NCI-H446 (cell line): ENCODE data around the gene KIF2C.
"Not testable (repeated sequence)": the region's sequence is repeated elsewhere in the genome, so short reads cannot be mapped to it uniquely, and the experiment has no call there.

Experiments
- DNase-seq, 2 experiments: peaks; one replicate each; lab custom pipeline; 2025; lab: John Stamatoyannopoulos, UW

Gene KIF2C

DNA sequence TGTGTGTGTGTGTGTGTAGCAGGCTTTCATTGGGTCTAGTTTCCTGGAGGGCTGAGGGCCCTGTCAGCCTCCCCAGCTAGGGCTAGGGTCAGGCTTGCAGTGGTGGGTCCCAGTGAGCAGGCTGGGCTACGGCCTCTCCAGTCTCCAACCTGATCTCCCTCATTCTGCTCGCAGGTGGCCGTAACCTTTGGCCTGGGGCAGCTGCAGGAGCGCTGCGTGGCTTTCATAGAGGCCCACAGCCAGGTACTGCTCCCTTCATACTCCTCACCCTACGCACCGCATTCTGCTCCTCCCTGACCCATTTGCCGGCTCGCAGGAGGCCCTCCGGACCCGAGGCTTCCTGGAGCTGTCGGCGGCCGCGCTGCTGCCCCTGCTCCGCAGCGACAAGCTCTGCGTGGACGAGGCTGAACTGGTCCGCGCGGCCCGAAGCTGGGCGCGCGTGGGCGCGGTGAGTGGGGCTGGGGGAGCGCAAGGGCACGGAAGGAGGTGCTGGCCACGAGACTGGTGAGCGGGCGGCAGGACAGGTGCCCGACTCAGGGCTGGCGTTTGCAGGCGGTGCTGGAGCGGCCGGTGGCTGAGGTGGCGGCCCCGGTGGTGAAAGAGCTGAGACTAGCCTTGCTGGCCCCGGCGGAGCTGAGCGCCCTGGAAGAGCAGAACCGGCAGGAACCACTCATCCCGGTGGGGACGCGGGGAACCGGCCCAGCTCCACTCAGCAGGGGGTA lies 73.3 kb downstream of the KIF2C start:
- no peak for DNase-seq

GRCh38 chr1:44815926-44816325 lies 76.3 kb downstream of the KIF2C start:
- DNase-seq = not testable (repeated sequence)

GRCh38 chr1:44817307-44817706 lies 77.7 kb downstream of the KIF2C start:
- no peak for DNase-seq
